ENCODE measurements around the gene PILRA. TPM values are rescaled to one million over a fixed set of nuclear protein-coding genes. Genes with fewer than 3 reads are reported as not detected.
"Not testable (repeated sequence)": the region's sequence is repeated elsewhere in the genome, so short reads cannot be mapped to it uniquely, and the experiment has no call there.

PILRA gene
- 10 to 100 TPM in 1 of 2 donors, 1 to 10 TPM in 1; 5.9 to 15.3 TPM for total RNA-seq
- long read RNA-seq, donor 1, partial matches to known transcripts = 0 of 4 reads
- long read RNA-seq, donor 1, other reads (novel, unspliced or antisense) = 1 of 4 reads
- long read RNA-seq, donor 2, partial matches to known transcripts = 0 of 6 reads
- long read RNA-seq, donor 2, other reads (novel, unspliced or antisense) = 0 of 6 reads

DNA sequence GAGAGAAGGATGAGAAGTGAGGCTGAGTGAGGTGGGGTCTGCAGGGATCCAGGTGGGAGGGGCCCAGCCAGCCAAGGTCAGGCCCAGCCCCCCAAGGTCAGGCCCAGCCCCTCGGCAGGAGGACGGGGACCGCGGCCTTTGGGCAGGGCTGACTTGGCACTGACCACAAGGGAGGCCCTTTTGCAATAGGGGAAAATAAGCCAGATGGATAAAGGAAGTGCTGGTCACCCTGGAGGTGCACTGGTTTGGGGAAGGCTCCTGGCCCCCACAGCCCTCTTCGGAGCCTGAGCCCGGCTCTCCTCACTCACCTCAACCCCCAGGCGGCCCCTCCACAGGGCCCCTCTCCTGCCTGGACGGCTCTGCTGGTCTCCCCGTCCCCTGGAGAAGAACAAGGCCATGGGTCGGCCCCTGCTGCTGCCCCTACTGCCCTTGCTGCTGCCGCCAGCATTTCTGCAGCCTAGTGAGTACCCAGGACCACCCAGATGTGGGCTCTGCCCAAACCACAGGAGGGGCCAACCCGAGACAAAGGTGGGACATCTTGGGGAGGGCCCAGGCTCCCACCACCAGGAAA is at the start of gene PILRA:
Gene PILRA, plus strand, starts transcription at position 227 of the 571 bp plus-strand sequence. Its CDS starts 170 bp downstream, at position 397.
- peak; percentile 83 for DNase-seq (ENCODE audit: low spot score)

GRCh38 chr7:100324194-100324593 is 49.1 kb upstream of the PILRA start:
- DNase-seq (ENCODE audit: low spot score); intact Hi-C loops (cut with DNase I): not testable (repeated sequence)

More for the DNA sequence above, at the start of gene PILRA:
- intact Hi-C loops (cut with DNase I) = no loop called here

DNA sequence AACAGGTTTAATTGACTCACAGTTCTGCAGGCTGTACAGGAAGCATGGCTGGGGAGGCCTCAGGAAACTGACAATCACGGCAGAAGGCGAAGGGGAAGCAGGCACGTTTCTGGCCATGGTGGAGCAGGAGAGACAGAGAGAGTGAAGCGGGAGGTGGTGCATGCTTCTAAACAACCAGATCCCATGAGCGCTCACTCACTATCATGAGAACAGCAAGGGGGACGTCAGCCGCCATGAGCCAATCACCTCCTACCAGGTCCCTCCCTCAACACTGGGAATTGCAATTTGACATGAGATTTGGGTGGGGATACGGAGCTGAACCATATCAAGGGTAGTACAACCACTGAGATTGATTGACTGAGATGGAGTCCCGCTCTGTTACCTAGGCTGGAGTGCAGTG is 47.6 kb upstream of the PILRA start:
- DNase-seq (ENCODE audit: low spot score) = not testable (repeated sequence)

DNA sequence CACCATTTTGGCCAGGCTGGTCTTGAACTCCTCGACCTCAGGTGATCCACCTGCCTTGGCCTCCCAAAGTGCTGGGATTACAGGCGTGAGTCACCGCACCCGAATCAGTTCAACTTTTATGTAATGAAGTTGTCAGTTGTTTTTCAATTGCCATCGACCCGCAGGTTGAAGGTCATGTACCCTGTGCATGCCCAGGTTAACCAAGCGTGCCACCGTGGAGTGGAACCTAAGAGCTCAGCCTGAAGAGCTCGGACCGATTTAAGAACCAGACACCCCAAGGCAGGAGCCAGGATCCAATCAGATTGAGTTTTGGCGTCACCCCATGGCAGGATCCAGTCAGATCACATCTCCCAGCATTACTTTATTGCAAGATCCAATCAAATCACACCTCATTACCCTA is 46.4 kb upstream of the PILRA start:
- DNase-seq (ENCODE audit: low spot score) = not testable (repeated sequence)

More for the DNA sequence above, 47.6 kb upstream of the PILRA start:
- intact Hi-C loops (cut with DNase I) = not testable (repeated sequence)

DNA sequence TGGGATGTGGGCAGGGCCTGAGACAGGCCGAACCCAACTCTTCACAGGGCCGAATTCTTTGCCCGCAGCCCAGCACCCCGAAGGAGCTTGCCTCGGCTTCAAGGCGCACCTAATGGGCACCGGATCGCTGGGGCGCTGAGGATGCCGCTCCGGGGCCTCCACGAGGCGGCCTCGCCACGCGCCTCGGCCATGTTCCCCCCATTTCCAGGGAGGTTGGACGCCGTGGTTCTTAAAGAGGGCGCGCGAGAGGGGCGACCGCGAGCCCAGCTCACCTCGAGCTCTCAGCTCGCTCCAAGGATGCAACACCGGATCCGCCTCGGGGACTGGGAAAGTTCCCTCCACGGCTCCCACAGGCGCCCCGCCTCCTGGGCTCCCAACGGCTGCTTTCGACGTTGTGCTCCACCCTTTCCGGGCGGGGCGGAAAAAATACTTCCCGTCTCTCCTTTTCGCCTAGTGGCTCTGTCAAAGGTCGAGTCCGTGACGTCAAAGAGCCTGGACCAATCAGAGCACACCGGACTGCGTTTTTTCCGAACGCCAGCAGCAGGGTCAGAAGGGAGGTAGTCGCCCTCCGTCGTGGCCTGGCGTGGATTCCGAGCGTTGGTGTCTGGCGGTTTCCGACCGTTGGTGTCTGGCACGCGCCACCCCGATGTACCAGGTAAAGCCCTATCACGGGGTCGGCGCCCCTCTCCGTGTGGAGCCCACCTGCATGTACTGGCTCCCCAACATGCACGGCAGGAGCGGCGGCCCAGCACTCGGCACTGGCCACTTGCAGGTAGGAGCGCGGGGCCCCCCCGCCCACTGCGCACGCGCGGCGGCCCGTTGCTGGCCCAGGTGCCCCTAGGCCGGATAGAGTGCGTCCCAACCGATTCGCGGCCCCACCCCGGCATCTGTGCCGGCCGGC is 37.5 kb upstream of the PILRA start:
- intact Hi-C loops (cut with DNase I) = not testable (repeated sequence)
- peak; percentile 97 for DNase-seq (ENCODE audit: low spot score)

More for the DNA sequence above, 46.4 kb upstream of the PILRA start:
- intact Hi-C loops (cut with DNase I) = not testable (repeated sequence)

GRCh38 chr7:100338083-100338696 is 35.1 kb upstream of the PILRA start:
- intact Hi-C loops (cut with DNase I); DNase-seq (ENCODE audit: low spot score): not testable (repeated sequence)

DNA sequence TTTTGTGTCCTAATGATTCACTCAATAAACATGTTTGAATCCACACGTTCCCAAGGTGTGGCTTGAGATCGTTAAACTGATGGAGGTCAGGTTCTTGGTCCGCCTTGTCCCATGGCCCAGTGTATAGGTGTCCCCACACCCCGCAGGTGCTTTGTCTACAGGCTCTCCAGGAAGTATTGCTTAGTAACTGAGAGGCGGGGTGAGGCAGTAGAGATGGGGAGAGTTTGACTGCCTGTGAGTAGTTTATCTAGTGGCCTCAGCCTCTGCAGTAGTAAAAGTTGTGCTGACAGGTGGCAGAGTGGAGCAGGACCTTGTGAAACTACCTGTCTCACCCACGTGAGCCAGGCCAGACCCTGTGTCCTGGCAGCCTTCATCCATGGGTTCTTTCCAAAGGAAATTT is 32.0 kb upstream of the PILRA start:
- not testable (repeated sequence) for DNase-seq (ENCODE audit: low spot score)

GRCh38 chr7:100342765-100343164 is 30.5 kb upstream of the PILRA start:
- intact Hi-C loops (cut with DNase I) = no loop called here

More for the DNA sequence above, 32.0 kb upstream of the PILRA start:
- intact Hi-C loops (cut with DNase I) = not testable (repeated sequence)

DNA sequence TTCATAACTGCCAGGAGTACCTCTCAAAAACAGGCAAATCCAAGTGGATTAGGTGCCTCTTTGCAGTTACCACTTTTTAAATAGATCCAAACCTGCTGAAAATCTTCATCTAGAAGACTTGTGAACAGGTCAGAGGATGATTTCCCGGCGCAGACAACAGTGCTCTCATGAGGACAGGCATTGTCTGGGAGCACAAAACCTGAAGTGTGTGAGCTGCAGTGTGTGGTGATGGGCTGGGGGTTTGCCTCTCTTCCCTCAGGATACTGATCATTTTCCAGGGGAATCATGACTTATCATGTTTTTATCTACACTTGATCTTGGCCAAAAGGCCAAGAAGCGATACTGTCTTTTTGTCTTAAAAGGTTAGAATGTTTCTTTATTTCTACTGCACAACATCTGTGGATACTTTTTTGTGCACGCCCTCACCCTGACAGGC is 29.1 kb upstream of the PILRA start:
- DNase-seq (ENCODE audit: low spot score); intact Hi-C loops (cut with DNase I): not testable (repeated sequence)

More at GRCh38 chr7:100342765-100343164, 30.5 kb upstream of the PILRA start:
- no peak for DNase-seq (ENCODE audit: low spot score)

GRCh38 chr7:100344560-100345287 is 28.6 kb upstream of the PILRA start:
- DNase-seq (ENCODE audit: low spot score); intact Hi-C loops (cut with DNase I): not testable (repeated sequence)

- DNase-seq (ENCODE audit: low spot score) = peak; percentile 92
- intact Hi-C loops (cut with DNase I) = not testable (repeated sequence)
These were observed 28.0 kb upstream of the PILRA start for GRCh38 chr7:100345288-100345672.

DNA sequence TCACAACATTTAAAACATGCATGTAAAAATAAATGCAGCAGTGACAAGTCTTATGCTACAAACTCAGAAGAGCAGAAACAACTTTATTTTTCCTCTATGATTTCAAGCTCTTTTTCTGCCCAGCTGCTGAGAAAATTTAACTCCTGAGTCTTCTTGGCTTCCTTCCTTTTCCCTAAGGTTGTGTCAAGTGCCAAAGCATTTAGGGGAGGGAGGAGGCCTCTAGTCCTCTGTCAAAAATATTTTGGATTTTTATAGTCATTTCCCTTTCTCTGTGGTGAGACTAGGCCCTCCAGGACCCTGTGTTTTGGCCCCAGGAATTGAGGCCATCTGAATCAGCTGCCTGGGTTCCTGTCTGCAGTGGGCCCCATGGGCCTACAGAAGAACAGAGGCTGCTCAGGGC is 26.4 kb upstream of the PILRA start:
- DNase-seq (ENCODE audit: low spot score) = no peak
- intact Hi-C loops (cut with DNase I) = no loop called here

- intact Hi-C loops (cut with DNase I) = no loop called here
- no peak for DNase-seq (ENCODE audit: low spot score)
These were observed 24.5 kb upstream of the PILRA start for GRCh38 chr7:100348805-100349204.

- DNase-seq (ENCODE audit: low spot score) = no peak
- intact Hi-C loops (cut with DNase I) = loop anchor here in 1 of 2 donors (5.0 kb wide), 1 partner anchor 1087 kb away; no protein-coding TSS in a partner anchor
These were observed 23.5 kb upstream of the PILRA start for GRCh38 chr7:100349757-100350156.

- DNase-seq (ENCODE audit: low spot score) = no peak
- intact Hi-C loops (cut with DNase I) = loop anchor here in 1 of 2 donors (5.0 kb wide), 1 partner anchor 1089 kb away; no protein-coding TSS in a partner anchor
These were observed 21.6 kb upstream of the PILRA start for GRCh38 chr7:100351657-100352058.

GRCh38 chr7:100352230-100352781 is 21.0 kb upstream of the PILRA start:
- intact Hi-C loops (cut with DNase I) = loop anchor here in 1 of 2 donors (5.0 kb wide), 1 partner anchor 1090 kb away; no protein-coding TSS in a partner anchor
- DNase-seq (ENCODE audit: low spot score) = not testable (repeated sequence)

- intact Hi-C loops (cut with DNase I) = loop anchor here in 1 of 2 donors (5.0 kb wide), 1 partner anchor 1091 kb away; no protein-coding TSS in a partner anchor
- DNase-seq (ENCODE audit: low spot score) = no peak
These were observed 20.2 kb upstream of the PILRA start for GRCh38 chr7:100352984-100353684.
